Spinal cord (tissue), 10 donors: ENCODE measurements around the gene PRG2. TPM values are rescaled to one million over a fixed set of nuclear protein-coding genes. Genes with fewer than 3 reads are reported as not detected.

ENCODE experiments used
- DNase-seq, 6 donors: peaks; one replicate each; pipeline versions ENCODE4 v3.0.0 to v3.0.0-alpha.2; 2013 to 2015; ENCODE audit warnings: low spot score in 6 of 6, low read depth in 4 of 6
- H3K27ac ChIP-seq: one replicate; pipeline ENCODE4 v1.5.1; 2013; ENCODE audit warnings: low read depth, low read length, control low read depth
- H3K27me3 ChIP-seq: one replicate; pipeline ENCODE4 v1.6.1; 2013; ENCODE audit warnings: low read length; ENCODE audit not compliant: control insufficient read depth, insufficient read depth
- H3K36me3 ChIP-seq: one replicate; pipeline ENCODE4 v1.6.1; 2013; ENCODE audit warnings: low read length; ENCODE audit not compliant: control insufficient read depth, insufficient read depth
- H3K4me1 ChIP-seq: one replicate; pipeline ENCODE4 v1.6.1; 2013; ENCODE audit warnings: low read length; ENCODE audit not compliant: control insufficient read depth, insufficient read depth
- H3K4me3 ChIP-seq: one replicate; pipeline ENCODE4 v1.5.1; 2013; ENCODE audit warnings: low read depth, low read length, control low read depth
- H3K9me3 ChIP-seq: one replicate; pipeline ENCODE4 v1.6.1; 2013; ENCODE audit warnings: low read length; ENCODE audit not compliant: control insufficient read depth, insufficient read depth
- WGBS: methylation state at CpG from one replicate; pipeline ENCODE4 v1.1.5; 2013; ENCODE audit warnings: missing lambda C conversion rate; ENCODE audit not compliant: insufficient coverage; 5-methylcytosine and 5-hydroxymethylcytosine counted together
- polyA plus RNA-seq, 2 donors: library from polyadenylated mRNA; unstranded; fragments of 120-200 nt; gene quantifications; one replicate each; pipeline ENCODE4 v1.2.1, GENCODE V29; 2013; ENCODE audit not compliant: insufficient read length in 2 of 2
- total RNA-seq, 2 donors: library from RNA; depleted of rRNA in 1 of 2; stranded (reverse); fragments of 120-200 nt in 1 of 2; fragments of >200 nt in 1 of 2; gene quantifications; one replicate each; pipeline versions ENCODE4 v1.2.3 to v1.2.4, GENCODE V29; 2013 to 2014
- donor health status: healthy.

The PRG2 gene
- total and polyA plus RNA-seq, 4 donors, result 0.22 to 6.4 (median 1.4) TPM

GRCh38 chr11:57353446-57353845 is 37.0 kb downstream of the PRG2 start:
- DNase-seq, result peak in 2 of 6 donors; percentile 41 to 72
- peaks cover 11% of the 10 kb centered on the region for H3K4me1 ChIP-seq
- 17% methylated on average over 3 of the region's 4 CpGs for WGBS
- H3K36me3 ChIP-seq, result no peaks in the 10 kb centered on the region
- H3K9me3 ChIP-seq, result no peaks in the 10 kb centered on the region
- no peak overlapping the region for H3K4me3 ChIP-seq
- H3K27ac ChIP-seq, result no peak overlapping the region
- H3K27me3 ChIP-seq, result no peaks in the 10 kb centered on the region

DNA sequence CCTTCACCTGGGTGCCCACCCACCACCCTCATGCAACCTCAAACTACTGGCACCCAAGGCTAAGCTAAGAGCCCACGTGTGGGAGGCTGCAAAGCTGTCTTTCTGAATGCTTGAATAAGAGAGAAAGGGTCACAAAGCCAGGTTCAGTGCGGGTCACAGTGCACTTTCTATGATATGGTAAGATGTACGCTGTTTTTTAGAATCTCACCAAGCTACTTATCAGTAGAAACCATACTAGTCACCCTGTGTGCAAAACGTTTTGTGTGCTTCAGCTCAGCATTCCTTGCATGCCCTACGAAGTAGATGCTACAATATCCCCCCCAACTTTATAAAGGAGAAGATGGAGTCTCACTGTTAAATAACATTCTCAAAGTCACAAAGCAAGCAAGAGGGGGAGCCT is 37.4 kb downstream of the PRG2 start:
- no CpG with 5 or more reads among the region's 5 CpGs for WGBS
- DNase-seq, result no peak
- H3K36me3 ChIP-seq, result no peaks in the 10 kb centered on the region
- no peak overlapping the region for H3K27ac ChIP-seq
- H3K4me1 ChIP-seq, result peaks cover 11% of the 10 kb centered on the region
- no peak overlapping the region for H3K4me3 ChIP-seq
- no peaks in the 10 kb centered on the region for H3K9me3 ChIP-seq
- no peaks in the 10 kb centered on the region for H3K27me3 ChIP-seq

DNA sequence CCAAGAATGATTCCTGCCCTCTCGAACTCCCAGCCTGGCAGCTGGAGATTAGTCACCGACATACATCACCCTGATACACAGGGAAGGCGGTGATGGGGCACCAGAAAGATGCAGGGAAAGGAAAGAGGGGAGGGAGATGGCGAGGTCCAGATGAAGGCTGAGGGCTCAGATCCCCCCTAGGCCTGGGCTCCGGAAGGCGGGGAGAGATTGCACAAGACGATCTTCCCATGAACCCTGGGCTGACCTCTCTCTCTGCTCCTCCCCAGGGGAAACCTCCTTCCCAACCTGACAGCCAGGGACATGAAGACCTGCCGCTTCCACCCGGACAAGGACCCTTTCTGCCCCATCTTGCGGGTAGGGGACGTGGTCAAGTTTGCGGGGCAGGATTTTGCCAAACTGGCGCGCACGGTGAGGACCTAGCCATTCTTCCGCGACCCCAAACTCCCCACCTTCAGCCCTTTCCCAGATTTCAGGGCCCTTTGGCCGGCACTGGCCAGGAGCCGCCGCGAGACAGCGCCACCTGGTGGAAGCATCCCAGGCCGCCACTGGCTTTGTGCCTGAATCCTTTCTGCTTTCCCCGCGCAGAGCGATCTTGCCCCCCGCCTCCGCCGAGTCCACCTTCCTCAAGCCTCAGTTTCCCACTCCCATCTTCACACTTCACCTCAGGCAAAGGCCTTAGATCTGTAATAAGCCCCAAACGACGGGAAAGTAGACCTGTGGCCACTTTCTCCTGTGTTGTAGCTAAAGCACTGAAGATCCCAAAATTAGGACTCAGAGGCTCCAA is 40.8 kb downstream of the PRG2 start:
- WGBS, result 8% methylated on average over 27 of the region's 31 CpGs
- Histone ChIP-seq H3K9me3 (no peaks in the 10 kb centered on the region), H3K4me3 (no peak overlapping the region), H3K27me3 (no peaks in the 10 kb centered on the region), H3K36me3 (no peaks in the 10 kb centered on the region), H3K4me1 (peaks cover 11% of the 10 kb centered on the region), H3K27ac (no peak overlapping the region)
- peak in 2 of 6 donors; percentile 70 to 78 for DNase-seq

GRCh38 chr11:57348636-57349313 is 41.7 kb downstream of the PRG2 start:
- Histone ChIP-seq H3K27me3 (no peaks in the 10 kb centered on the region), H3K27ac (no peak overlapping the region), H3K4me3 (no peak overlapping the region), H3K9me3 (no peaks in the 10 kb centered on the region), H3K36me3 (no peaks in the 10 kb centered on the region), H3K4me1 (peaks cover 11% of the 10 kb centered on the region)
- no peak for DNase-seq
- 91% methylated on average over 12 of the region's 14 CpGs for WGBS

DNA sequence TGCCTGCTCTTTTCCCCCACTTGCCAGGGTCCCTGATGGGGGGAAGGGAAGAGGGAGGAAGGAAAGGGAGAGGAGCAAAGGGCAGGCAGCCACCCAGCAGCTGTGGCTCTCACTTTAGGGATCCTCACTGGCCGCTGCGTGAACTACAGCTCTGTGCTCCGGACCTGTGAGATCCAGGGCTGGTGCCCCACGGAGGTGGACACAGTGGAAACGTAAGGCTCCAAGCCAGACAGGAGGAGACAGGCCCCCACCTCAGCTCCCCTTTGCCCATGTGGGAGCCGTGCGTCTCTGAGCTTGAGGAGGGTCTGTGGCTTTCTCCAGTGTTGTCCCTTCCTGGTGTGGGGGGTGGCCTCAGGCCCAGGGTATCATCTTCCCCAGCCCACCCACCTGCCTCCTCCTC is 42.4 kb downstream of the PRG2 start:
- 52% methylated on average over 5 of the region's 7 CpGs for WGBS
- H3K27me3 ChIP-seq, result no peaks in the 10 kb centered on the region
- H3K9me3 ChIP-seq, result no peaks in the 10 kb centered on the region
- H3K4me3 ChIP-seq, result no peak overlapping the region
- peaks cover 11% of the 10 kb centered on the region for H3K4me1 ChIP-seq
- no peak for DNase-seq
- no peak overlapping the region for H3K27ac ChIP-seq
- H3K36me3 ChIP-seq, result no peaks in the 10 kb centered on the region

- Histone ChIP-seq H3K27me3 (no peaks in the 10 kb centered on the region), H3K36me3 (no peaks in the 10 kb centered on the region), H3K4me3 (no peak overlapping the region), H3K9me3 (no peaks in the 10 kb centered on the region), H3K27ac (no peak overlapping the region), H3K4me1 (peaks cover 8% of the 10 kb centered on the region)
- 100% methylated on average over 4 of the region's 9 CpGs for WGBS
- no peak for DNase-seq
Measured at GRCh38 chr11:57347336-57347735, 43.1 kb downstream of the PRG2 start.

DNA sequence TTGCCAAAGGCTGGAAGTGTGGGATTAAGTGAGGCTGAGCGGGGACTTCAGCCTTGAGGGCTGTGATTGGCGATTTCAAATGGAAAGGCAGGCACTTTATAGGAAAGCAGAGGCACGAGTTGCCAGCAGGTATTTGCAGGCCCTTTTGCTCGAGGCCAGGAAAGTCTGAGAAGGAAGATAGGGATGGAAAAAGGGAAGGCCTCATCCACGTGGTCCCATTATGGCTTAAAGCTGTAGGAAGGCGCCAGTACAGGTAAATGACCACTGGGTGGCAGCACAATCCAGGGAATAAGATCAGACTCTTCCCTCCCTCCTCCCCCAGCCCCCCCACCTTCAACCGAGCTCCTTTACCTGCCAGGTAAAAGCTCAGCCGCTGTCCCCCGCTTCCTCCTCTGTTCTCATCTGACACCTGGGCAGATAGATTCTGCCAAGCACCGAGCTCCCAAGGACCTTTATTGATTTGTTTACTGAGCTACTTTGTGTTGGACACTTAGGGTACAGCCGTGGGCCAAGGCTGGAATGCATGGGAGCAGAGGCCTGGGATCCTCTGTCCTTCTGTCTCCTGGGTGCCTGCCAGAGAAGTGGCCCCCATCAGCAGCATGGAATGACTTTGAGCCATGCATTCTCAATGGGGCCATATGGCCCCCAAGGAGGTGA is 44.8 kb downstream of the PRG2 start:
- no peaks in the 10 kb centered on the region for H3K27me3 ChIP-seq
- DNase-seq, result peak in 3 of 6 donors; percentile 63 to 95 (median 90)
- H3K27ac ChIP-seq, result no peak overlapping the region
- no peak overlapping the region for H3K4me3 ChIP-seq
- no peaks in the 10 kb centered on the region for H3K36me3 ChIP-seq
- WGBS, result 21% methylated on average over 6 of the region's 11 CpGs
- H3K4me1 ChIP-seq, result peaks cover 8% of the 10 kb centered on the region
- no peaks in the 10 kb centered on the region for H3K9me3 ChIP-seq

DNA sequence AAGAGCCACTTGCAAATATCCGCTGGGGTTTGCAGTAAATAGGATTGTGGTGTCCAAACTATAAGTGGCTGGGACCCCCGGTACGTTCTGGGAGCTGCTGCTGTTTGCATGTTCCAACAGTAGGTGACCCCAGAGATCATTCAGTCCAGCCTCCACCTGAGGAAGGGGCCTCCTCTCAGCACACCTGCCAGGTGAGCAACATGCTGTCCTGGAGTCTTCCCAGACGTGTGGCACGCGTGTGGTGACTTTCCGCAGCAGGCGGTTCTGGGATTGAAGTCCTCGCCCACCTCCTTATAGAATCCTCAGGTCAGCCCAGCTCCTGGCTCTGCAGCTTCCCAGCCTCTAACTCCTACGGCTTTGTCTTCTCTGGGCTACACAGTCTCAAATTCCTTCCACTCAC is 45.6 kb downstream of the PRG2 start:
- no peaks in the 10 kb centered on the region for H3K9me3 ChIP-seq
- no peaks in the 10 kb centered on the region for H3K36me3 ChIP-seq
- H3K4me1 ChIP-seq, result peaks cover 11% of the 10 kb centered on the region
- no peaks in the 10 kb centered on the region for H3K27me3 ChIP-seq
- H3K27ac ChIP-seq, result no peak overlapping the region
- 87% methylated on average over 7 of the region's 10 CpGs for WGBS
- no peak for DNase-seq
- no peak overlapping the region for H3K4me3 ChIP-seq

DNA sequence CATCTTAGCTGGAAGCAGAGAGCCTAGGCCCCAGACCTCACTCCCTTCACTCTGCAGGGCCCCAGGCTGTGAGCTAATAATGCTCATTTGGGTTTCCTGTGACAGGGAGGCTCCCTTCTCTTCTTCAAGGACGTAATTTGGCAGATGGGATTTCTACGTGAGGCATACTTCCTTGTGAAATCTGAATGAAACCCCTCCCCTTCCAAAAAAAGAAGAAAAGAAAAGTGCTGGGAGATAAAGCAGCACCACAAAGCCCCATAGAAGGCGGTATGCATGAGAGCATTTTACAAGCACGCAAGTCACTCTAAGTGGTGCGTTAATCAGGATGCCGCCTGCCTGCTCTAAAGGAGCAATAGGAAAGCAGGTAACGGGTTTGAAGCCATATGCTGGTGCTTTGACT is 46.6 kb downstream of the PRG2 start:
- no peaks in the 10 kb centered on the region for H3K36me3 ChIP-seq
- WGBS, result 38% methylated on average over 2 of the region's 7 CpGs
- peak in 1 of 6 donors; percentile 65 for DNase-seq
- no peaks in the 10 kb centered on the region for H3K9me3 ChIP-seq
- H3K4me3 ChIP-seq, result no peak overlapping the region
- H3K27me3 ChIP-seq, result no peaks in the 10 kb centered on the region
- peaks cover 5% of the 10 kb centered on the region for H3K4me1 ChIP-seq
- no peak overlapping the region for H3K27ac ChIP-seq
